Naive thymus-derived CD4-positive, alpha-beta T cell (primary cell): ENCODE results near the gene NFATC2. TPM values are rescaled to one million over a fixed set of nuclear protein-coding genes. Genes with fewer than 3 reads are reported as not detected.

ENCODE experiments used
- ATAC-seq: fragments of 150-1000 bp; cut with Tn5 transposase; 2 replicates; pipeline ENCODE4 v1.10.0; 2021; ENCODE audit warnings: mild to moderate bottlenecking, moderate library complexity
- CTCF ChIA-PET: fragments of 350-600 bp; sonication (Branson Sonifier 250); formaldehyde crosslinking; loops from one replicate; lab custom pipeline; 2021; ENCODE audit warnings: antibody characterized with exemption; lab: Charles Lee
- POLR2A ChIA-PET: fragments of 350-600 bp; sonication (Branson Sonifier 250); formaldehyde crosslinking; loops from one replicate; lab custom pipeline; 2021; ENCODE audit warnings: antibody characterized with exemption, inconsistent platforms; lab: Charles Lee
- DNase-seq, 9 donors: peaks; one replicate each; pipeline versions ENCODE4 v3.0.0 to v3.0.0-alpha.2; 2020 to 2022; ENCODE audit warnings: mixed read lengths in 1 of 9
- H3K27ac ChIP-seq: one replicate; pipeline ENCODE4 v1.7.0; 2013; ENCODE audit warnings: mild to moderate bottlenecking, low read depth, low read length, moderate library complexity
- H3K27me3 ChIP-seq, 2 donors: one replicate each; pipeline ENCODE4 v1.7.0; 2013; ENCODE audit warnings: low read length in 2 of 2, mild to moderate bottlenecking in 2 of 2, moderate library complexity in 2 of 2; ENCODE audit not compliant: control insufficient read depth in 2 of 2, insufficient read depth in 2 of 2
- H3K36me3 ChIP-seq, 3 experiments: 1 replicate in 2 of 3; 2 replicates in 1 of 3; pipeline ENCODE4 v1.7.0; 2013; ENCODE audit warnings: low read length in 3 of 3, mild to moderate bottlenecking in 3 of 3, moderate library complexity in 1 of 3; ENCODE audit not compliant: insufficient read depth in 3 of 3, control insufficient read depth in 2 of 3
- H3K4me1 ChIP-seq, 2 donors: one replicate each; pipeline ENCODE4 v1.7.0; 2013; ENCODE audit warnings: low read length in 2 of 2, mild to moderate bottlenecking in 2 of 2, moderate library complexity in 1 of 2; ENCODE audit not compliant: control insufficient read depth in 2 of 2, insufficient read depth in 2 of 2
- H3K4me3 ChIP-seq: 2 replicates; pipeline ENCODE4 v1.7.0; 2013; ENCODE audit warnings: mild to moderate bottlenecking, low read length
- H3K9me3 ChIP-seq, 3 experiments: 1 replicate in 2 of 3; 2 replicates in 1 of 3; pipeline ENCODE4 v1.7.0; 2013; ENCODE audit warnings: low read length in 3 of 3; ENCODE audit not compliant: control insufficient read depth in 2 of 3
- H3K27ac Mint-ChIP-seq, 9 donors: one replicate each; pipeline ENCODE4 v1.8.0; 2020 to 2022; ENCODE audit warnings: mixed read lengths in 9 of 9, mild to moderate bottlenecking in 8 of 9, moderate library complexity in 5 of 9, inconsistent platforms in 2 of 9
- H3K27me3 Mint-ChIP-seq, 5 donors: one replicate each; pipeline ENCODE4 v1.8.0; 2021 to 2022; ENCODE audit warnings: mixed read lengths in 5 of 5, mild to moderate bottlenecking in 1 of 5
- H3K36me3 Mint-ChIP-seq, 5 donors: one replicate each; pipeline ENCODE4 v1.8.0; 2020 to 2022; ENCODE audit warnings: mixed read lengths in 5 of 5, mild to moderate bottlenecking in 3 of 5, inconsistent platforms in 1 of 5
- H3K4me1 Mint-ChIP-seq, 7 donors: one replicate each; pipeline ENCODE4 v1.8.0; 2020 to 2022; ENCODE audit warnings: mixed read lengths in 7 of 7, mild to moderate bottlenecking in 3 of 7, inconsistent platforms in 1 of 7
- H3K4me3 Mint-ChIP-seq, 10 donors: one replicate each; pipeline ENCODE4 v1.8.0; 2020 to 2022; ENCODE audit warnings: mild to moderate bottlenecking in 10 of 10, mixed read lengths in 10 of 10, moderate library complexity in 6 of 10, inconsistent platforms in 2 of 10
- H3K9me3 Mint-ChIP-seq, 11 donors: one replicate each; pipeline ENCODE4 v1.8.0; 2020 to 2022; ENCODE audit warnings: mixed read lengths in 11 of 11, mild to moderate bottlenecking in 4 of 11, inconsistent platforms in 1 of 11, moderate library complexity in 1 of 11
- intact Hi-C, 2 donors: fragments of 100-400 bp; cut with micrococcal nuclease; formaldehyde crosslinking; loops; one replicate each; pipeline ENCODE4 v1.15.1; 2023
- polyA plus RNA-seq, 2 donors: library from polyadenylated mRNA; unstranded; fragments of 300-500 nt; fragmentation: Illumina TruSeq; gene quantifications; one replicate each; pipeline ENCODE4 v1.2.3, GENCODE V29; 2021
- total RNA-seq, 6 experiments: library from RNA in 5 of 6; stranded (reverse) in 5 of 6; gene quantifications; 1 replicate in 5 of 6; 2 replicates in 1 of 6; pipeline ENCODE4 v1.2.3 and lab custom pipeline; 2021 to 2026

NFATC2 gene
- total and polyA plus RNA-seq, 7 experiments from 2014 or later, result 16.6 to 66.8 (median 42.6) TPM

GRCh38 chr20:51450984-51451383, 91.5 kb downstream of the NFATC2 start:
- Mint-ChIP-seq H3K9me3 (no peaks in the 10 kb centered on the region), H3K27me3 (no peaks in the 10 kb centered on the region), H3K4me1 (peaks cover 5 to 34% (median 20%) of the 10 kb centered on the region in 7 donors), H3K4me3 (no peak overlapping the region), H3K36me3 (peaks cover 20 to 57% (median 47%) of the 10 kb centered on the region in 5 donors), H3K27ac (no peak overlapping the region)
- intact Hi-C loops, result no loop called here
- DNase-seq, result no peak
- no peak for ATAC-seq
- no peaks in the 10 kb centered on the region for H3K4me1 ChIP-seq
- H3K27me3 ChIP-seq, result no peaks in the 10 kb centered on the region
- ChIA-PET POLR2A (no interaction called here), CTCF (interaction anchor here (1.0 to 1.3 kb wide), 2 partner anchors 50 to 91 kb away, joined by 4 to 5 read pairs; partner anchors contain the start of gene NFATC2)
- H3K36me3 ChIP-seq, result peaks cover 20 to 79% (median 27%) of the 10 kb centered on the region in 3 experiments
- H3K9me3 ChIP-seq, result no peaks in the 10 kb centered on the region
- H3K27ac ChIP-seq, result no peak overlapping the region
- H3K4me3 ChIP-seq, result no peak overlapping the region

- Mint-ChIP-seq H3K9me3 (no peaks in the 10 kb centered on the region), H3K27ac (peak overlapping the region in 1 of 9 donors; percentile 39), H3K27me3 (no peaks in the 10 kb centered on the region), H3K4me1 (peaks cover 7 to 37% (median 18%) of the 10 kb centered on the region in 7 donors), H3K36me3 (peaks cover 20 to 56% (median 44%) of the 10 kb centered on the region in 5 donors), H3K4me3 (no peak overlapping the region)
- Histone ChIP-seq H3K4me3 (no peak overlapping the region), H3K27ac (no peak overlapping the region), H3K36me3 (peaks cover 20 to 85% (median 27%) of the 10 kb centered on the region in 3 experiments), H3K4me1 (no peaks in the 10 kb centered on the region), H3K9me3 (no peaks in the 10 kb centered on the region), H3K27me3 (no peaks in the 10 kb centered on the region)
- ATAC-seq (no peak), DNase-seq (no peak)
- intact Hi-C loops, result no loop called here
- POLR2A ChIA-PET, result no interaction called here
- CTCF ChIA-PET, result interaction anchor here (1.0 to 1.3 kb wide), 2 partner anchors 51 to 92 kb away, joined by 4 to 5 read pairs; partner anchors contain the start of gene NFATC2
These were observed 92.3 kb downstream of the NFATC2 start for GRCh38 chr20:51450221-51450712.

DNA sequence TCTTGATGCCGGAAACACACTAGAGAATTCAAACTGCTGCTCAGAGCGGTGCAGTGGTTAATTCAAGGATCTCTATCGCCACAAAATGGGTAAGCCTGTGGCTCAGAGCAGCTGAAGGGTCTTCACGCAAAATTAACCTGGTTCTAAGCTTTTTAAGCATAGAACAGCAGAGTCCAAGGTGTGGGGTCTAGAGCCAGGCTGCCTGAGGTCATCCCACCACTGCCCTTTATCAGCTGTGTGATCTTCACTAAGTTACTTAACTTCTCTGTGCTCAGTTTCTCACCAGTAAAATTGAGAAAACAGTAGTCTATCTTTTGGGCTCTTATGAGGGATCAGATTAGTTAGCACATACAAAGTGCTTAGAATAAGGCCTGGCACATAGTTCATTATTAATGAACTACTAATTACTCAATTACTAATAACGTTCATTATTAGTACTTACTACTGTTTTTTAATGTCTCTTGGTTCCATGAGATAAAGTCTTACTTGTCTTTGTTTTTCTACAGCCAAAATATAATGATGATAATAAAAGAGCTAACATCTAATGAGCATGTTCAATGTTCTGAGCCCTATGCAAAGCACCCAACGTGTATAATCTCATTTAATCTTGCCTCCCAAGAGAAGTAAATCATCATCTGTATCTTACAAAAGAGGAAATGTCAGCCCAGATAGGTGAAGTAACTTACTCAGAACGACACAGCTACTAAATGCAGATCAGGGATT, 92.9 kb downstream of the NFATC2 start:
- DNase-seq, result no peak
- no peak for ATAC-seq
- Histone ChIP-seq H3K27me3 (no peaks in the 10 kb centered on the region), H3K4me3 (no peak overlapping the region), H3K27ac (no peak overlapping the region), H3K36me3 (peaks cover 20 to 79% (median 23%) of the 10 kb centered on the region in 3 experiments), H3K9me3 (no peaks in the 10 kb centered on the region), H3K4me1 (peaks cover 0 to 3% of the 10 kb centered on the region in 2 donors)
- Mint-ChIP-seq H3K9me3 (no peaks in the 10 kb centered on the region), H3K4me1 (peaks cover 5 to 42% (median 15%) of the 10 kb centered on the region in 7 donors), H3K27me3 (no peaks in the 10 kb centered on the region), H3K4me3 (no peak overlapping the region), H3K27ac (peak overlapping the region in 2 of 9 donors; percentile 32 to 39), H3K36me3 (peaks cover 24 to 56% (median 43%) of the 10 kb centered on the region in 5 donors)
- intact Hi-C loops, result no loop called here
- POLR2A ChIA-PET, result interaction anchor here (0.6 to 1.0 kb wide), 2 partner anchors 92 to 1346 kb away, joined by 3 read pairs; no protein-coding TSS in a partner anchor
- CTCF ChIA-PET, result no interaction called here

DNA sequence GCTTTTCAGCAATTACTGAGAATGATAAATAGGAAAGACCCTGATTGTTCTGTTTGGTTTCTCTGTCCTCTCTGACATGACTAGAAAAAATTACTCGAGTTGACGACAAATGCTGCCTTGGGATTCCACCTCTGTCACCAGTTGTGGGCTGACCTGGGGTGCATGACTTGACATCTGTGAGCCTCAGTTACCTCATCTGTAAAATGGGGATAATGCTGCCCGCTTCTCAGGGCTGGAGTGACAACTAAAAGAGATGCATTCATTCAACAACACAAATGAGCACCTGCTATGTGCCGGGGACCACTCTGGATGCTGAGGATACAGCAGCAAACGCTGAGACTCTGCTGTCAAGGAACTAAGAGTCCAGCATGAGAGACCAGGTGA, 94.8 kb downstream of the NFATC2 start:
- DNase-seq (no peak), ATAC-seq (no peak)
- Mint-ChIP-seq H3K4me3 (no peak overlapping the region), H3K9me3 (no peaks in the 10 kb centered on the region), H3K27me3 (no peaks in the 10 kb centered on the region), H3K27ac (peak overlapping the region in 1 of 9 donors; percentile 56), H3K36me3 (peaks cover 18 to 54% (median 37%) of the 10 kb centered on the region in 5 donors), H3K4me1 (peaks cover 2 to 42% (median 15%) of the 10 kb centered on the region in 7 donors)
- CTCF ChIA-PET, result no interaction called here
- POLR2A ChIA-PET, result no interaction called here
- no peak overlapping the region for H3K27ac ChIP-seq
- no peaks in the 10 kb centered on the region for H3K27me3 ChIP-seq
- no peaks in the 10 kb centered on the region for H3K9me3 ChIP-seq
- intact Hi-C loops, result no loop called here
- peaks cover 0 to 5% of the 10 kb centered on the region in 2 donors for H3K4me1 ChIP-seq
- H3K4me3 ChIP-seq, result no peak overlapping the region
- H3K36me3 ChIP-seq, result peaks cover 2 to 77% (median 9%) of the 10 kb centered on the region in 3 experiments

DNA sequence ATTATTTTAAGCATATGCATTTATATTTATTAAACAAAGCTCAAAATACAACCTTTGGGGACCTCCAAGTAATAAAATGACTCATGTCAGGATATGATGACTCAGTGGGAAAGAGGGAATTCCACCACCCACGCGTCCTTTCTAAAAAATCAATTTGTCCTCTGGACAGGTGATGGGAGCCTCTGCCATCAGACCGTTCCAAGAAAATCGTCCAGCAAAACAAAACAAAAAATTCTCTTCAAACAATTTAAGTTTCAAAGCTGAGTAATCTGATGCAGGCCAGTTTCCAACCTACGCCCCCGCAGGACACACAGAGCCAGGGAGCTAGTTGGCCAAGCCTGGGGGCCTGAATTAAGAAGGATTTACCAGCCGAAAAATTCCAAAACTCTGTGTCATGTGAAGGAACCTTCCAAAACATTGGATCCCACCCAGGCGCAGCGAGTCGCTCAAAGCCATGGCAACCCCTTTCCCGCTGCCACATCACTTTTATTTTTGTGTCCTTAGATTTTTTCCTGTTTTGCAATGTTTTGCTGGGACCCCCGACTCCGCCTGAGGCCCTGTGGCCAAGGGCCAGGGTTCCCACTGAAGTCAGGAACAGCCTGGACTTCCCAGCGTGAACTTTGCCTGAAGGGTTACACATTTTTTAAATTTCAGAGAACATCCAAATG, 95.3 kb downstream of the NFATC2 start:
- H3K27ac Mint-ChIP-seq, result no peak overlapping the region
- POLR2A ChIA-PET, result no interaction called here
- Histone ChIP-seq H3K4me3 (no peak overlapping the region), H3K27ac (no peak overlapping the region), H3K4me1 (peaks cover 0 to 5% of the 10 kb centered on the region in 2 donors), H3K36me3 (peaks cover 0 to 72% (median 9%) of the 10 kb centered on the region in 3 experiments), H3K27me3 (no peaks in the 10 kb centered on the region), H3K9me3 (no peaks in the 10 kb centered on the region)
- H3K27me3 Mint-ChIP-seq, result no peaks in the 10 kb centered on the region
- peaks cover 17 to 49% (median 32%) of the 10 kb centered on the region in 5 donors for H3K36me3 Mint-ChIP-seq
- no peaks in the 10 kb centered on the region for H3K9me3 Mint-ChIP-seq
- CTCF ChIA-PET, result no interaction called here
- no peak for DNase-seq
- intact Hi-C loops, result no loop called here
- H3K4me3 Mint-ChIP-seq, result no peak overlapping the region
- no peak for ATAC-seq
- H3K4me1 Mint-ChIP-seq, result peaks cover 2 to 37% (median 12%) of the 10 kb centered on the region in 7 donors

DNA sequence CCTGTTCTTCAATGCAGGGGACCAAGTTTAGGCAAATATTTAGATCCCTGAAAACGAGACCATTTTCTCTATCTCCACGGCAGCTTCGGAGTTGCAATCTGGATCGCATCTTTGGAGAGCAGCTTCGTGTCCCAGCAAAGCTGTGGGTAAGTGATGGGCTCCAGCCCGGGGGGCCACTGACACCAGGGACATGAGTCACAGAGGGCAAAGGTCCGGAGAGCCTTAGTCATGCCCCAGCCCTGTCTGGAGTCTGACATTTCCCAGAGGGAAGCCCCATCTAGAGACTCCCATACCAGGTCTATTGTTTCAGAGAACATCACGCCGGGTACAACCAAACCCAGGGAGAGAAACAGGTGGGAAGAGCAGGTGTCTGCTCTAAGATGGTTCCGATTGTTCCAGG, 95.9 kb downstream of the NFATC2 start:
- H3K4me1 Mint-ChIP-seq, result peaks cover 2 to 33% (median 12%) of the 10 kb centered on the region in 7 donors
- H3K27me3 ChIP-seq, result no peaks in the 10 kb centered on the region
- H3K4me1 ChIP-seq, result peaks cover 0 to 9% of the 10 kb centered on the region in 2 donors
- H3K36me3 ChIP-seq, result peaks cover 0 to 68% (median 12%) of the 10 kb centered on the region in 3 experiments
- no peak overlapping the region for H3K4me3 ChIP-seq
- no peaks in the 10 kb centered on the region for H3K27me3 Mint-ChIP-seq
- H3K36me3 Mint-ChIP-seq, result peaks cover 14 to 46% (median 29%) of the 10 kb centered on the region in 5 donors
- H3K27ac Mint-ChIP-seq, result no peak overlapping the region
- intact Hi-C loops, result no loop called here
- no peaks in the 10 kb centered on the region for H3K9me3 ChIP-seq
- DNase-seq (no peak), ATAC-seq (no peak)
- POLR2A ChIA-PET, result no interaction called here
- H3K9me3 Mint-ChIP-seq, result no peaks in the 10 kb centered on the region
- no peak overlapping the region for H3K27ac ChIP-seq
- CTCF ChIA-PET, result no interaction called here
- H3K4me3 Mint-ChIP-seq, result no peak overlapping the region
